Measurements from ENCODE around the gene BBOX1.
"Not testable (repeated sequence)": the region's sequence is repeated elsewhere in the genome, so short reads cannot be mapped to it uniquely, and the experiment has no call there.

Gene BBOX1

GRCh38 chr11:27085605-27086004 is 45.0 kb downstream of the BBOX1 start:
- DNase-seq, result no peak

DNA sequence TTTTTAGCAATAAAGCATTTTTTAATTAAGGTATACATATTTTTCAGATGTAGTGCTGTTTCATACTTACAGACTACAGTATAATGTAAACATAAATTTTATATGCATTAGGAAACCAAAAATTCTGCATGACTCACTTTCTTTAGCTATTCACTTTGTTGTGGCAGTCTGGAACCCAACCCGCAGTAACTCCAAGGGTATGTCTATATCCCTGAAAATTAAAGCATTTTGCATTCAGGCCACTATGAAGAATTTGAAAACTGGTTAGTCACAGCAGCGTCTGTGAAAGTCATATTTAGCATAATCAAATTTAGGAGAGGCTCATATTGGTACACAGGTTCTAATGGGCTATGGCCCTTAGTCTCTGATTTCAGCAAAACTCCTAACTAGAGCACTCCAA is 46.8 kb downstream of the BBOX1 start:
- no peak for DNase-seq

DNA sequence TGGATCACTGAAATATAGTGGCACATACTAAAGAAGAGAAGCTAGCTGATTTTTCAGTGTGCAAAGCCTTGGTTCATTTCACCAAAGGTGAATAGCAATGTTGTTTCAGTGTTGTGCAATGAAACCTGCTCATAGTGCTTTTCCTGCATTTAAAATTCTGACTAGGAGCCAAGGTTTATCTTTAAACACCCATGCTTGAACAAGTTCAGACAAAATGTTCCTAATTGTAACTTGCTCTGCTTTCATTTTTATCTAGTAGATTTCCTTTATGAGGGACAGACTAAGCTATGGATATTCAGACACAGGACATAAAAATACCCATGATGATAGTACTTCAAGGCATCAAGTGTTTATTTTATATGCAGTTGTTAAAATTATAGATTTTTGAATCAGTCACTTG is 47.7 kb downstream of the BBOX1 start:
- DNase-seq, result no peak

GRCh38 chr11:27089746-27090145 is 49.1 kb downstream of the BBOX1 start:
- no peak for DNase-seq

GRCh38 chr11:27090357-27090948 is 49.8 kb downstream of the BBOX1 start:
- DNase-seq, result not testable (repeated sequence)

DNA sequence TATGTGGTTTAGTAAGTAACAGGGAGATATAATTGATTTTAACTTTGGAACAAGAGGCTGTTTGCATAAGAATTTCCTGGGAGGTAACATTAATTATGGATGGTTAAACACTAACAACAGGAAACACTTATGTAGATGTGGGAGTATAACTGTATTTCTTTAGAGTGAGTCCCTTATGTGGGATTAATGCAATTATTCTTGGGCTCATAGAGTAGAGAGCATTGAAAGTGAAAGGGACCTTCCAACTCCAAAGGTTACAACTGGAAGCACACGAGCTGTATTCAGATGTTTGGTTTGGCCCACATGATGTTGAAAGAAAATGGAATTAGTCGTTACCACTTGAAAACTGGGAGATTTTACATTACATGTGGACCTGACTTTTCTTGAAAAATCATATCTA is 53.5 kb downstream of the BBOX1 start:
- DNase-seq, result no peak

DNA sequence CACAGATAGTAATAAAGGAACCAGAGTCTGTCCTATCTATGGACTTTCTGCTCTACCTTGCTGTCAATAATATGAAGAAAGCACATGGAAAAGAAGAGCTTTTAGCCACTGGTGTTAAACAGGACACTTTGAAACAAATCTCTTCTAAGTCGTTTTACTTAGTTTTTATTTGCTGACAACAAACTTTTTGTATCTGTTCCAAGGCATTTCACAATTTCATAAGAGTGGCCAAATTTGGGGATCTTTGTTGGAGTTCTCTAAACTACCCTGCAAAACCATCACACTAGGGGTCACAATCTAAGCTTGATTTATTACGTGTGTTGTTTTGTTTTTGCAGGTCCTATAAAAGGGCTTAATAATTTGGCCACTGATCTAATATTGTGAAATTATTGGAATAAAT is 54.4 kb downstream of the BBOX1 start:
- DNase-seq, result no peak

DNA sequence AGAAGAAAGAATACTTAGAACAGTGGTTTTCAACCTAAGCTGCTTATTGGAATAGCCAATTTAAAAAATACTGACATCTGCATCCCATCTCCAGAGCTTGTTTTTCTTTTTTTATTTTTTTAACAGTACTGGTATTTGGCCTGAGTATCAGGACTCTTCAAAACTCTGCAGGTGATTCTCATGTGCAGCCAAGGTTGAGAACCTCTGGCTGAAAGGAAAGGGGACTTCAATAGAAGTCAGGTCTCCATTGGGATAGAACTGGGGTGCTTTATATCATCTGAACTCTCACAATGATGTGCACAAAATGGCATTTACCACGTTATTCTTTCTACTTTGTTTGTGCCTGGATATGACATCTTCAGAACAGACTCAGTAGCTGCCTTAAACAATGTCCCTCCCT is 55.3 kb downstream of the BBOX1 start:
- no peak for DNase-seq

GRCh38 chr11:27097551-27097950 is 56.9 kb downstream of the BBOX1 start:
- DNase-seq, result no peak

DNA sequence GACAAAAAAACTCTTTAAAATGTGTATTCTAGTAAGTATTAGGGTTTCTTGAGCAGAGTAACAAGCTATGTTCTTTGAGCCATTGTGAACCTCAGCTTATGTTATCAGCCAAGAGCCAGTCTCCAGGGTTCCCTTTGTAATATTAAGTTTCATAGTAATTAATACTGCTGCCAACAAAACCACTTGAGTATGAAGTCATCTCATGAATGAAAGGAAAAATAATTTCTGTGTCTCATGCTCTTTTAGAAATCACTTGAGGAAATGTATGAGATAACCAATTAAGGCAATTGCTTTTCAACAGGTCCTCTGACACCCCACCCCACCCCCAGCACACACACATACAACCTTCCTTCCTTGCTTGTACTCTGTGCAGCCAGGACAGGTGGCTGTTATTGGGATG is 59.9 kb downstream of the BBOX1 start:
- no peak for DNase-seq

GRCh38 chr11:27107548-27107947 is 66.9 kb downstream of the BBOX1 start:
- no peak for DNase-seq

GRCh38 chr11:27108809-27109208 is 68.2 kb downstream of the BBOX1 start:
- no peak for DNase-seq

DNA sequence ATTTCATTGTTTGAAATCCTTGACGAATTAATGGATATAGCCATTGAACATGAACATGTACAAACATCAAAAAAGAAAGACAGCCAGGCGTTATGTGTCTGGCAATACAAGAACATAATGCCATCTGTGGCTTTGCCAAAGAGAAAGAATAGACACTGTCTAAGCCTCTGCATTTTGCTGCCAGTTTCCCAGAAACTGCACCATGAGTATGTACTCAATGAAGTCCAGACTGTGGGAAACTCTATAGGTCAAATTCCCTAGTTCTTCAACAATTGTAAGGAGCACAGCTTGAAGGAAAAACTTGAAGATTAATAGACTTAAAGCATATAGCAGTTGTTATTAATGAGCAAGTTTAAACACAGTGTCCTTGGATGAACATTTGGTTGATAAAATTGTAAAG is 71.3 kb downstream of the BBOX1 start:
- DNase-seq, result no peak

- DNase-seq, result no peak
Measured at GRCh38 chr11:27112946-27113345, 72.3 kb downstream of the BBOX1 start.

DNA sequence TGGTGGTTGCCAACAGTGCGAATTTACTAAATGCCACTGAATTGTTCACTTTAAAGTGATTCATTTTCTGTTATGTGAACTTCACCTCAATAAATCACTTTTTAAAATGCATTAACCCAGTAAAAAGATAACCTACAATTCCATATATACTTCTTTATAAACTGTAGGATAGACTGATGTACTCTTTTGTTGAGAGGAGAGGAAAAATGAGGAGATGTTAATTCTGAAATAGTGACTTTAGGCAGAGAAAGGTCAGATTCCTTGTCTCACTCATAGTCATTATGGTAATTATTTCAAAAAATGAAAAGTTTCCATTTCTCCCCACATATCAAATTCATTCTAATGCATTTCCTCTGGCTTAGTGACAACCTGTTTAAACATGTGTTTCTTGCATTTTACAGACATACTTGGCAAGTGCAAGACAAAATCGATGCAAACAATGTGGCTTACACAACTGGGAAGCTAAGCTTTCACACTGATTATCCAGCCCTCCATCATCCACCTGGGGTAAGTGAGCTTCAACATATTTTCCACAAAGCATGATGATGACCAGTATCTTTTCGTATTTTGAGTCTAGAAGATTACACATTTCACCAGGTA is 74.5 kb downstream of the BBOX1 start:
- no peak for DNase-seq

DNA sequence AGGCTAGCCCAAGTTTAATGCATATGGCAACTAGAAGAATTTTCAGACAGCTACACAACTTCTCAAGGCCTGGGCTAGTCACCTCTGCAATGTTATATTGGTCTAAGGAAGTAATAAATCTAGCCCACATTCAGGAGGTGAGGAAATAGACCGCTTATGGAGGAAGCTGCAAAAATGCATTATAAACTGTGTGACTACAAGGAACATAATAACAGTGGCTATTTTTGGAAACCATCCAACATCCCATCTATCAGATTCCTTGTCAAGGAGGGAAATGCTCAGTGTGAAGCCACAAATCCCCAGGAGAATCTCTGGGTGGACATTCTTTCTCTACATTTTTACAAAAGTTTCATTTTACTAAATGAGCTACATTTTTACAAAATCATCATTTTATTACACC is 76.1 kb downstream of the BBOX1 start:
- no peak for DNase-seq

GRCh38 chr11:27118371-27118770 is 77.8 kb downstream of the BBOX1 start:
- DNase-seq, result no peak

GRCh38 chr11:27118949-27119348 is 78.3 kb downstream of the BBOX1 start:
- DNase-seq, result no peak

- DNase-seq, result no peak
Measured at GRCh38 chr11:27119396-27119795, 78.8 kb downstream of the BBOX1 start.

- no peak for DNase-seq
Measured at GRCh38 chr11:27120211-27120610, 79.6 kb downstream of the BBOX1 start.

- DNase-seq, result no peak
Measured at GRCh38 chr11:27122001-27122400, 81.4 kb downstream of the BBOX1 start.

DNA sequence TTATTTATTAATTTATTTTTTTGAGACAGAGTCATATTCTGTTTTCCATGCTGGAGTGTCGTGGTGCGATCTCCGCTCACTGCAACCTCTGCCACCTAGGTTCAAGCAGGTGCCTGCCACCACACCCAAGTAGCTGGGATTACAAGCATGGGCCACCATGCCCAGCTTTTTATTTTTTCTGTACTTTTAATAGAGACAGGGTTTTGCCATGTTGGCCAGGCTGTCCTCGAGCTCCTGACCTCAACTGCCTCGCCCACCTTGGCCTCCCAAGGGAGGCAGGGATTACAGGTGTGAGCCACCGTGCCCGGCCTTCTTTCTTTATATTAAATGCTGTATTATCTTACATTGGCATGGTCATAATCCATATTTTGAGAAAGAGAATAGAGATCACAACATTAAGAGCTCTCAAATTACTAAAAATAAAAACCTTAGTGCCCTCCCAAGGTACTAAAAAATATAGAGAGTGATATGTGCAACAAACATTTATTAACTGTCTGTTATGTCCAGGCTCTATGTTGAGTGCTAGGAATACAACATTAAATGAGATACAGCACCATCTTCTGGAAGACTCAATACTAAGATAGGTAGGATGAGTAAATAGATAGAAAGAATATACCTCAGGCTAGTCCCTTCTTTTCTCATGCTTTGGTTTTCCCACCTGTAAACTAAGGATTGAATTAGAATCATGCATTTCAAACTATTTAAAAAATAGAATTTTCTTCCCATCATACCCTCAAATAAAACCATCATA is 84.1 kb downstream of the BBOX1 start:
- DNase-seq, result no peak

DNA sequence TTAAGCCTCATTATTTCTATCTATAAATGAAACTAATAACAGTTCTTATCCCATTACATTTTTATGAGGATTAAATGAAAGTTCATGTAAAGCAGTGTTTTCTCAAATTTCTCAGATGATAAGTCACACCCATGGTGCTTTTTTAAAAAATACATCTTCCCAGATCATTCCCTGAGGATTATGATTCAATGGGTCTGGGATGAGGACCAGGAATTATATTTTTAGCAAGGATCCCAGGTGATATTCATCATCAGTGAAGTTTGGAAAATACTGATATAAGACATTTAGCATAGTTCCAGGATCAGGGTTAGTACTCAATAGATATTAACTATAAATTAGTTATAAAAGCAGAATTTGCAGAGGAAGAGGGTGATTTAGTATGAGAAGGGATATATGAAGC is 89.1 kb downstream of the BBOX1 start:
- DNase-seq, result no peak

- no peak for DNase-seq
Measured at GRCh38 chr11:27130806-27131205, 90.2 kb downstream of the BBOX1 start.

DNA sequence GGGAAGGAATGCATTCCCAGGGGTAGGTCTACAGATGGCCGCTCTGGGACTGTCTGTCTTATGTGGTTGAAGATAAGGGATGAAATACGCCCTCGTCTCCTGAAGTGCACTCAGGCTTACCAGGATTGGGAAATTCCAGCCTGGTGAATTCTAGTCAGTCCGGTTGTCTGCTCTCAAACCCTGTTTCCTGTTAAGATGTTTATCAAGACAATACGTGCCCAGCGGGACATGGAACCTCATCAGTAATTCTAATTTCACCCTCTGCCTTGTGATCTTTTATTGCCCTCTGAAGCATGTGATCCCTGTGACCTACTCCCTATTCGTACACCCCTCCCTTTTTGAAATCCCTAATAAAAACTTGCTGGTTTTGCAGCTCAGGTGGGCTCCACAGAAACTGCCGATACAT is 95.3 kb downstream of the BBOX1 start:
- not testable (repeated sequence) for DNase-seq

Measured in CD4-positive, alpha-beta T cell treated with Interferon alpha-2 for 1 hour (primary cell).